T-helper 1 cell (primary cell): ENCODE measurements around the gene KIAA1210.

Experiments used
- DNase-seq, 5 donors: peaks; one replicate each; pipeline ENCODE4 v3.0.0-alpha.2; 2012 to 2020
- total RNA-seq, 4 donors: gene quantifications; one replicate each; lab custom pipeline; 2026; lab: John Stamatoyannopoulos, UW

The KIAA1210 gene
- total RNA-seq, result 0 reads per million in 4 donors

DNA sequence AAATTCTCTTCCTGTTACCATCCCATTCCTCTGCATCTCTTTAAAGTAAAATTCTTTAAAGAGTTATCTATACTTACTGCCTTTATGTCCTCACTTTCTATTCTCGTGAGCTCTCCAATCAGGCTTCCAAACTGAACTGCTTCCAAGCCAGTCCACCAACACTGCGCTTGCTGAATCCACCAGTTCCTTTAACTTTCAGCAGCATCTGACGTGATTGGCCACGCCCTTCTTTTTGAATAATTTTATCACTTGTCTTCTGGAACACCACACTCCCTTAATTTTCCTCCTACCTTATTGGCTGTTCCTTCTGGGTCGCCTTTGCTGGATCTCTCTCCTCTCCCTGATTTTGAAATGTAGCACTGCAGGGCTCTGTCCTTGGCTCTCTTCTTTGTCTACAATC lies at the start of gene KIAA1210:
Gene KIAA1210 (minus strand): TSS at position 163 of the 400 bp plus-strand sequence. CDS start 4,170 bp downstream, outside the sequence.
- no peak for DNase-seq

DNA sequence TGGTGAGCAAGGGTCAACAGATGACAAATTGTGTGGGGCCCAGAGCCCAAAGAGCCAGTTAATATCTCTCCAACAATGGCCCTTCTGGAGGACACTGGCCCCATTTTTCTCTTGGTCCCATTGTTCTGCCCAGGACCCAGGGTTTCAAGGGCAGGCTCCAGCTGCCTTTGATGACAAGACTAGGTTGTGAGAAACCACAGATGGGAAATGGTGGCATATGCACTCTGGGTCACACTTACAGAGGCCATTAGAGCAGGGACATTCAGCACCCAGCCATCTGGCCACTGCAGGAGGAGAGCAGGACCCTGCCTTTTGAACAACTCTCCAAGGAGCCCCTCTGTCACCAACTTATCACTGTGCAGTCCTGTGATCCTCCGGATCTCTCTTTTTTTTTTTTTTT lies 49.7 kb upstream of the KIAA1210 start:
- DNase-seq, result no peak

GRCh38 chrX:119174900-119175299 lies 47.3 kb upstream of the KIAA1210 start:
- DNase-seq, result no peak

- DNase-seq, result no peak
Measured at GRCh38 chrX:119168104-119168503, 40.5 kb upstream of the KIAA1210 start.

DNA sequence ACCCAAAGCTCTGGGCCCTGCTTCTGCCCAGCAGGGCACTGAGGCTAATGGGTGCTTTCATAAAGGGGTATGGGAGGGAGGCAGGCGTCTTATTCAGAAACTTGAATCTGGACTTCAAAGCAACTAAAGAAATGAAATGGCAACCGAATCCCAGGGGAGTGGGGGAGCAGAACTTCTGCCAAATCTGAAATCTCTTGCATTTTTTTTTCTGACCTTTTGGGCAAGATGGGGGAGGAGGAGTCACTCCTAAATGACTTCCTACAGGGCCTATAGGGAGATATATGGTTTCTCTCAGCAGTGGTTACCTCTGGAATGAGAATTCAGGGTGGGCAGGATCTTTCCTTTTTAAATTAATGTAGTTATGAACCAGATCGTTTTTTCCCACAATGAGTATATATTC lies 30.6 kb upstream of the KIAA1210 start:
- no peak for DNase-seq

DNA sequence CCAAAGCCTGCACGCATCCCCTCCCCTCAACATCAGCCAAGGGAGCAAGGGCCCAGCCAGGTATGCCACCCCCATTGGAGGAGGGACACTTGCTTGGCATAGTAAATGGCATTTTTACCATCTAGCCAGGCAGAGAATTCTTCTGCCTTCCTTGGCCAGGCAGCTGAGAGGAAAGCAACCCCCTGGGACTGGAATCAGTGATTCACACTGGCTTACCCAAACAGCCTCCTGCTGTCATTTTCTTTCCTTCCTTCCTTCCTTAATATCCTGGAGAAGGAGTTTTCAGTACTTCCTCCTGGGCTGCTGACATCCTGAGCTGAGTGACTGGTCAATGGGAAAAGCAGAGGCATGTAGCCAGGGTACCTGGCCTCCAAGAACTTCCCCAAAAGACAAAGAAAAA lies 28.6 kb upstream of the KIAA1210 start:
- no peak for DNase-seq

GRCh38 chrX:119155416-119156035 lies 27.9 kb upstream of the KIAA1210 start:
- DNase-seq, result no peak

GRCh38 chrX:119151051-119151380 lies 23.4 kb upstream of the KIAA1210 start:
- DNase-seq, result no peak

GRCh38 chrX:119150163-119151050 lies 22.8 kb upstream of the KIAA1210 start:
- DNase-seq, result peak in 1 of 5 donors; percentile 0

- DNase-seq, result no peak
Measured at GRCh38 chrX:119147486-119147885, 19.9 kb upstream of the KIAA1210 start.

DNA sequence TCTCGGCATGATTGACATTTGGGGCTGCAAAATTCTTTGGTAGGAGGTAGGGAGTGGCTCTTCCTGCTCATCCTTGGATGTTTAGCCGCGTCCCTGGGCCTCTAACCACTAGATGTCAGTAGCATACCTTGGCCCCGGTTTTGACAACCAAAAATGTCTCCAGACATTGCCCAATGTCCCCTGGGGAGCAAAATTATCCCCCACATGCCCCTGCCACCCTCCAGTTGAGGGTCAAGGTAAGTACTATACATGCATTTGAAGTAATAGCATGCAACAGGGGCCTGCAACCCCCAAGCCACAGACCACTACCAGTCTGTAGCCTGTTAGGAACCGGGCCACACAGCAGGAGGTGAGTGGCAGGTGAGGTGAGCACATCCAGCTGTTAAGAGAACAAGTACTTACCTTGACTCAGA lies 17.6 kb upstream of the KIAA1210 start:
- no peak for DNase-seq

GRCh38 chrX:119134466-119134865 lies 6.9 kb upstream of the KIAA1210 start:
- no peak for DNase-seq

DNA sequence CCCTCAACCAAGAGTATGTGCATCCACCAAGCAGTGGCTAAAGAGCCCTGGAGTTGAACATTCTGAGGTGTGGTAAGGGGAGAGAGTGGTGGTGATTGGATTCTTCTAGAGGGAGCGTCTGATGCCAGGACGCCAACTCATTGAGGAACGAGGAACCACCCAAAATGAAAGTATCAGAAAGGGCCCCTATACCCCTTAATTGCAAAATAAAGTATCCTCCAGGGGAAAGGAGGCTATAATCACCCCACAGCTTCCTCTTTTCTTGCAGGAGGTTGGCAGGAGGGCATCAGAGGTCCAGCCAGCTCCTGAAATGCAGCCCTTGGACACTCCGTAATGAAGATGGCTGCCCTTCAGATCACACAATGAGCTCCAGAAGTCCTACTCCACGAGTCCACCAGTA lies 5.3 kb upstream of the KIAA1210 start:
- DNase-seq, result no peak

DNA sequence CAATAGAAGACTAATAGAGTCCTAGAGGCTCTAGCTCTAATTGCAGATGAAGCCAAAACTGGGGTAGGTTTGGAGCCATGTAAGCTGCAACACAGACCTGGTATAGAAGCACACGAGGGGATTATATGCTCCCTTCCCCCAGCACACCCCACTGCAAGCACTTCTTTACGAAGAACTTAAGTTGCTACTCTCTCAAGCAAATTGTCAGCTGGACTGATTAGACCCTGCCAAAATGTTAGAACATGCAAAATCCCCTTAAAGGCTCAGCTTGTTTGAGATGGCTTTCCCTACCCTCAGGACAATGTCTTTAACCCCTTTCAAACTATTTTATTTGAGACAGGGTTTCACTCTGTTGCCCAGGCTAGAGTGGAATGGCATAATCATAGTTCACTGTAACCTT lies 4.7 kb upstream of the KIAA1210 start:
- DNase-seq, result no peak

DNA sequence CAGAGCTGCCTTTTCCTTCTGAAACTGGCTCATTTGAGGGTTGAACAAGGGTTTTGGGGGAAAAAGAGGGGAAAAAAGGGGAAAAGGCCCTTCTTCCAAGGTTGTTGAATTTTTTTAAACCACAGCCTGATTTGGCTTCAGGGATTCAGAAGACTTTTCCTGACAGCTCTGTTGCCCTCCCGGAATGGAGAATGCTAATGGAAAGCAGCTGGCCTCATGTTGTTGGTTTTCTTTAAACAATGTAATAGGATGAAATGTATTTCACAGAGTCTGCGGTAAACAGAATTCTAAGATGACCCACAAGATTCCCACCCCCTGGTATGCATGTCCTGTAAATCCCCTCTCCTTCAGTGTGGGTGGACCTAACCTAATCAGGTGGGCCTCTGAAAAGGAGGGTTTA lies 3.3 kb upstream of the KIAA1210 start:
- DNase-seq, result no peak

- DNase-seq, result no peak
Measured at GRCh38 chrX:119121341-119121740, 6.3 kb downstream of the KIAA1210 start.

DNA sequence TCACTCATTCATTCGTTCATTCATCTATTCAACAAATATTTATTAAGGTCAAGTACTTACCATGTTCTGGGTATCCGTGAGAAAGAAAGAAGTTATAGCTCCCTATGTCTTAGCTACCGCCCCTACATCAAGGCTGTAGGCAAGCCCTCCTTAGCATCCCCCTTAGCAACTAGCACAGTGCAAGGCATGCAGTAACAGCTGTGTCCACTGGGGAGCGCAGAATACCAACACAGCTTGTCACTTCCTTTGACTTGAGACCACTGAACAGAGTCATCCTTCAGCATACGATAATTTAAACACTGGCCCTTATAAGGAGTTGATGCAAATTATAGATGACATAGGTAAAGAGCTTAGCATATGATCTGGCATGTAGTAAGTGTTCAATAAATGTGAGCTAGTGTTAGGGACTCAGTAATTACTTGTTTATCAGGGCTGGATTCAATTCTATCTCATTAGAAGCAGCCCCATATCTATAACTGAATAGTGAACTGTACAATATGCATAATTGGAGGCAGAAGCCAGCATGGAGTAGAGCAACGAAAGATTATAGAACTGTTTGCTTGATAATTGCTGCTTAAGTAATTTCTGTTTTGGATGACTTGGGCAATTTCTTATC lies 8.7 kb downstream of the KIAA1210 start:
- DNase-seq, result peak in 4 of 5 donors; percentile 6 to 33 (median 16)

DNA sequence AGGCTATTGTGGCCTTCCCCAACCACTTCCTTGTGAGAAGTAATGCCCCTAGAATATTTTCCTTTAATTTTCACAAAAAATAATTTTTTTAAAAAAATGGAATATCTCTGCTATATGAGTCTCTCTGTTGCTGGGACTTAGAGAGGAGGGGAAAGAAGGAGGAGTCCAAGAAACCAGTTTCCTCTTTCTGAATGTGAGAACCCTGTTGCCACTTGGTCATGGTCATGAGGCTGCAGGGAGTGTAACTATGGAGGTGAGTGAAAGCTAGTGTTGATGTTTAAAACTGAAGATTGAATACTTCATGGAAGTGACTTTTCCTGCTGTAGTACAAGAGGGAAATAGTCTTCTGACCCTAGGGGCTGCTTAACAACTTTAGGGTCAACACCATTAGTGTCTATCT lies 20.4 kb downstream of the KIAA1210 start:
- no peak for DNase-seq

DNA sequence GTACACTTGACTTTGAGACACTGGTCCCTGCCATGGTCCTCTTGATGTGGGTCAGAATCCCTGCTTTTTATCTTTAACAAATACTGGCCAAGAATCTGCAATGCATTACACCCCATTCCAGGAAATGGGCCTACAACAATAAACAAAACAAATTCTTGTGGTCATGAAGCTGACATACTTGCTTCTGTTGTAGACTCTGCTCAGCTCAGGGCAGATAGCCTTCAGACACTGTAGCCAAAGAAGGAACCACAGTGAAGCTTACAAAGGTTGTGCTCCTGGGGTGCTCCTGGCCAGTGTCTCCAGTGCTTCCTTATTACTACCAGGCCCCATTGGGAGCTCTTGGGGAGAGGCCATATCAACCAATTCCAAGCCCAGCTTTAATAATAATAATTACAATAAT lies 21.8 kb downstream of the KIAA1210 start:
- no peak for DNase-seq

DNA sequence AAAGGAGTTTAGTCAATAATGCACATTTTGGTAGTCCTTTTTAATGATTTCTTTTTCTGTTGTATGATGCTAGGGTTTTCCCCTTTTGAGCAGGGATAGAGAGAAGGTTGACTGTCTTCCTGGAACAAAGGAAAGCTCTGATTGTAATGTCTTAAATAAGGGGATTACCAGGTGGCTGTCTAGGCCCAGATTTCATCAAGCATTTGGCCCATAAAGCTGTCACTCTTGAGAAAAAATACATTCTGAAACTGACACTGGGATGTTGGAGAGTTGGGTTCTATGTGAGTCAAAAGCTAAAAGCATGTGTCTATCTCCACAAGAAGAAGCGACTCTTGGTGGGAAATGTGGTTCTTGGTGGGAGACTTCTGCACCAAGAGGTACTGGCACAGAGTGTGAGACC lies 26.4 kb downstream of the KIAA1210 start:
- DNase-seq, result no peak

DNA sequence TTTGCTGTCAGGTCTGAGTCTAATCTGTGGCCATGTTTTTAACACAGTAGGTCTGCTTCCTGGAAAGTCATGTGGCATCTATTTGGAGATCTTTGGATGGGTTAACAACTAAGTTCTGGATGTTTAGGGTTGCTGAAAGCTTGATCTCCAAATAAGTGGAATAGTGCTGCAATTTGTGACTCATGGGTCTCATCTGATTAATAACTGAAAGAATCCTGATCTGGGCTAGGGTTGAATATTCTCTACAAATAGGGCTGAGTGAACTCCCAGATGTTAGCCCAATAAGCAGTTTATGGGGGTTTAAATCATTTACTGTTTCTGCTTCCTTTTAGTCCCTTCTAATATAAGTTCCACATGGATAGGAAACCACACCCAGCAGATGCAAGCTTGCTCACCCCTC lies 31.7 kb downstream of the KIAA1210 start:
- DNase-seq, result no peak

GRCh38 chrX:119094819-119095218 lies 32.8 kb downstream of the KIAA1210 start:
- DNase-seq, result no peak

- no peak for DNase-seq
Measured at GRCh38 chrX:119093991-119094735, 33.4 kb downstream of the KIAA1210 start.
